ENCODE data around the gene MIPEP. TPM values are rescaled to one million over a fixed set of nuclear protein-coding genes. Genes with fewer than 3 reads are reported as not detected.

Gene MIPEP
- total RNA-seq, 2 experiments from 2014 or later, result 3.9 to 4.8 TPM

- H3K9me3 Mint-ChIP-seq, result no peaks in the 10 kb centered on the region
- Histone ChIP-seq H3K27me3 (ENCODE audit: control insufficient read depth in 1 of 2, insufficient read depth in 2 of 2, low read length in 2 of 2) (no peaks in the 10 kb centered on the region), H3K36me3 (ENCODE audit: insufficient read depth, low read length) (peaks cover 3% of the 10 kb centered on the region), H3K27ac (ENCODE audit: low read depth in 1 of 2, low read length in 2 of 2) (no peak overlapping the region), H3K9me3 (ENCODE audit: control insufficient read depth in 1 of 2, insufficient read depth in 1 of 2, low read length in 2 of 2) (no peaks in the 10 kb centered on the region), H3K4me1 (ENCODE audit: insufficient read depth, low read length) (no peaks in the 10 kb centered on the region), H3K4me3 (ENCODE audit: low read length) (no peak overlapping the region)
- no peak for DNase-seq
- ChIA-PET CTCF (interaction anchor here (0.8 kb wide), 1 partner anchor 41 kb away, joined by 4 read pairs; no protein-coding TSS in a partner anchor), POLR2A (no interaction called here)
- ATAC-seq (ENCODE audit: poor library complexity), result no peak
- no peaks in the 10 kb centered on the region for H3K4me1 Mint-ChIP-seq (ENCODE audit: low read depth)
- no peaks in the 10 kb centered on the region for H3K27me3 Mint-ChIP-seq
- H3K4me3 Mint-ChIP-seq, result no peak overlapping the region
- peaks cover 45% of the 10 kb centered on the region for H3K36me3 Mint-ChIP-seq (ENCODE audit: low read depth)
- intact Hi-C loops (cut with DNase I, micrococcal nuclease), result no loop called here
- no peak for TF ChIP-seq CTCF (IDR thresholded peaks at IDR 0.05)
- no peak overlapping the region for H3K27ac Mint-ChIP-seq
Measured at GRCh38 chr13:23852351-23852750, 36.8 kb downstream of the MIPEP start.

- ATAC-seq (ENCODE audit: poor library complexity) (no peak), DNase-seq (no peak)
- H3K27ac Mint-ChIP-seq, result no peak overlapping the region
- H3K9me3 Mint-ChIP-seq, result no peaks in the 10 kb centered on the region
- Histone ChIP-seq H3K36me3 (ENCODE audit: insufficient read depth, low read length) (peaks cover 8% of the 10 kb centered on the region), H3K4me1 (ENCODE audit: insufficient read depth, low read length) (no peaks in the 10 kb centered on the region), H3K4me3 (ENCODE audit: low read length) (no peak overlapping the region), H3K27me3 (ENCODE audit: control insufficient read depth in 1 of 2, insufficient read depth in 2 of 2, low read length in 2 of 2) (no peaks in the 10 kb centered on the region), H3K27ac (ENCODE audit: low read depth in 1 of 2, low read length in 2 of 2) (no peak overlapping the region), H3K9me3 (ENCODE audit: control insufficient read depth in 1 of 2, insufficient read depth in 1 of 2, low read length in 2 of 2) (no peaks in the 10 kb centered on the region)
- ChIA-PET CTCF (no interaction called here), POLR2A (no interaction called here)
- no peak overlapping the region for H3K4me3 Mint-ChIP-seq
- no peaks in the 10 kb centered on the region for H3K27me3 Mint-ChIP-seq
- intact Hi-C loops (cut with DNase I, micrococcal nuclease), result no loop called here
- no peaks in the 10 kb centered on the region for H3K4me1 Mint-ChIP-seq (ENCODE audit: low read depth)
- TF ChIP-seq CTCF (IDR thresholded peaks at IDR 0.05), result no peak
- H3K36me3 Mint-ChIP-seq (ENCODE audit: low read depth), result peaks cover 40% of the 10 kb centered on the region
Measured at GRCh38 chr13:23851106-23851505, 38.1 kb downstream of the MIPEP start.

- H3K36me3 ChIP-seq (ENCODE audit: insufficient read depth, low read length), result peaks cover 8% of the 10 kb centered on the region
- DNase-seq, result no peak
- no peak for ATAC-seq (ENCODE audit: poor library complexity)
- no peak overlapping the region for H3K4me3 Mint-ChIP-seq
- POLR2A ChIA-PET, result no interaction called here
- no peaks in the 10 kb centered on the region for H3K9me3 Mint-ChIP-seq
- H3K27ac ChIP-seq (ENCODE audit: low read depth in 1 of 2, low read length in 2 of 2), result no peak overlapping the region
- no peaks in the 10 kb centered on the region for H3K27me3 ChIP-seq (ENCODE audit: control insufficient read depth in 1 of 2, insufficient read depth in 2 of 2, low read length in 2 of 2)
- peaks cover 31% of the 10 kb centered on the region for H3K36me3 Mint-ChIP-seq (ENCODE audit: low read depth)
- no peak overlapping the region for H3K27ac Mint-ChIP-seq
- intact Hi-C loops (cut with DNase I, micrococcal nuclease), result no loop called here
- H3K9me3 ChIP-seq (ENCODE audit: control insufficient read depth in 1 of 2, insufficient read depth in 1 of 2, low read length in 2 of 2), result no peaks in the 10 kb centered on the region
- no peaks in the 10 kb centered on the region for H3K27me3 Mint-ChIP-seq
- no peak overlapping the region for H3K4me3 ChIP-seq (ENCODE audit: low read length)
- no peaks in the 10 kb centered on the region for H3K4me1 ChIP-seq (ENCODE audit: insufficient read depth, low read length)
- no peak for TF ChIP-seq CTCF (IDR thresholded peaks at IDR 0.05)
- CTCF ChIA-PET, result no interaction called here
- no peaks in the 10 kb centered on the region for H3K4me1 Mint-ChIP-seq (ENCODE audit: low read depth)
Measured at GRCh38 chr13:23850134-23850533, 39.1 kb downstream of the MIPEP start.
